Activated naive CD4-positive, alpha-beta T cell treated with anti-CD3 and anti-CD28 coated beads, Interleukin-2, amount 10 ng/mL, durations not matched to agents 7 days and 5 days (primary cell): ENCODE measurements around the gene INCA1.
"Not testable (repeated sequence)": the region's sequence is repeated elsewhere in the genome, so short reads cannot be mapped to it uniquely, and the experiment has no call there.

ENCODE experiments used
- CTCF ChIA-PET: fragments of 350-600 bp; sonication (Branson Sonifier 250); formaldehyde crosslinking; loops from one replicate; lab custom pipeline; 2021; ENCODE audit warnings: antibody characterized with exemption; lab: Charles Lee
- DNase-seq: peaks from one replicate; pipeline ENCODE4 v3.0.0-alpha.2; 2020
- H3K27ac Mint-ChIP-seq: one replicate; pipeline ENCODE4 v1.8.0; 2021; ENCODE audit warnings: mild to moderate bottlenecking, moderate library complexity, mixed read lengths
- H3K27me3 Mint-ChIP-seq: one replicate; pipeline ENCODE4 v1.8.0; 2021; ENCODE audit warnings: mild to moderate bottlenecking, mixed read lengths
- H3K36me3 Mint-ChIP-seq: one replicate; pipeline ENCODE4 v1.8.0; 2021; ENCODE audit warnings: mixed read lengths
- H3K4me1 Mint-ChIP-seq: one replicate; pipeline ENCODE4 v1.8.0; 2021; ENCODE audit warnings: mixed read lengths
- H3K4me3 Mint-ChIP-seq: one replicate; pipeline ENCODE4 v1.8.0; 2021; ENCODE audit warnings: mild to moderate bottlenecking, moderate library complexity, mixed read lengths
- H3K9me3 Mint-ChIP-seq: one replicate; pipeline ENCODE4 v1.8.0; 2021; ENCODE audit warnings: mixed read lengths

The INCA1 gene

GRCh38 chr17:4997302-4998026 lies at the start of gene INCA1, which contains the start of gene KIF1C:
TSS of gene INCA1 (minus strand) at chr17:4997522. CDS start at chr17:4994437, 3,085 bp downstream.
TSS of gene KIF1C (plus strand) at chr17:4997950. CDS start at chr17:5000247, 2,297 bp downstream.
- CTCF ChIA-PET, result interaction anchor here (1.0 kb wide), 1 partner anchor 10 kb away, joined by 4 read pairs; the partner anchor contains the start of gene CAMTA2
- peak; percentile 94 for DNase-seq
- H3K27ac Mint-ChIP-seq, result peak within 1 kb of the TSS; percentile 76

GRCh38 chr17:5045496-5045895 lies 48.2 kb upstream of the INCA1 start:
- Mint-ChIP-seq H3K36me3 (peaks cover 28% of the 10 kb centered on the region), H3K27me3 (no peaks in the 10 kb centered on the region), H3K4me1 (peaks cover 84% of the 10 kb centered on the region), H3K4me3 (no peak overlapping the region), H3K27ac (peak overlapping the region; percentile 82), H3K9me3 (peaks cover 2% of the 10 kb centered on the region)
- no peak for DNase-seq
- CTCF ChIA-PET, result interaction anchor here (0.9 to 2.2 kb wide), 2 partner anchors 14 to 16 kb away, joined by 4 to 9 read pairs; no protein-coding TSS in a partner anchor

More at GRCh38 chr17:4997302-4998026, at the start of gene INCA1, which contains the start of gene KIF1C:
- H3K27me3 Mint-ChIP-seq, result peaks cover 22% of the 10 kb centered on the region
- H3K4me1 Mint-ChIP-seq, result peaks cover 27% of the 10 kb centered on the region
- peaks cover 18% of the 10 kb centered on the region for H3K36me3 Mint-ChIP-seq
- no peaks in the 10 kb centered on the region for H3K9me3 Mint-ChIP-seq
- H3K4me3 Mint-ChIP-seq, result peak within 1 kb of the TSS; percentile 86

GRCh38 chr17:5044630-5045029 lies 47.3 kb upstream of the INCA1 start:
- H3K9me3 Mint-ChIP-seq, result peaks cover 2% of the 10 kb centered on the region
- H3K4me3 Mint-ChIP-seq, result no peak overlapping the region
- peaks cover 83% of the 10 kb centered on the region for H3K4me1 Mint-ChIP-seq
- H3K27ac Mint-ChIP-seq, result no peak overlapping the region
- no peaks in the 10 kb centered on the region for H3K27me3 Mint-ChIP-seq
- peaks cover 26% of the 10 kb centered on the region for H3K36me3 Mint-ChIP-seq
- DNase-seq, result no peak
- CTCF ChIA-PET, result interaction anchor here (0.9 to 2.2 kb wide), 2 partner anchors 13 to 17 kb away, joined by 4 to 9 read pairs; no protein-coding TSS in a partner anchor

- Mint-ChIP-seq H3K4me3 (peak overlapping the region; percentile 81), H3K36me3 (peaks cover 22% of the 10 kb centered on the region), H3K27ac (peak overlapping the region; percentile 93), H3K4me1 (peaks cover 73% of the 10 kb centered on the region), H3K27me3 (no peaks in the 10 kb centered on the region), H3K9me3 (peaks cover 2% of the 10 kb centered on the region)
- no peak for DNase-seq
- CTCF ChIA-PET, result interaction anchor here (0.7 to 2.2 kb wide), 2 partner anchors 12 to 26 kb away, joined by 3 to 9 read pairs; no protein-coding TSS in a partner anchor
Measured at GRCh38 chr17:5043524-5043923, 46.2 kb upstream of the INCA1 start.

GRCh38 chr17:5042157-5043022 lies 45.1 kb upstream of the INCA1 start:
- H3K27me3 Mint-ChIP-seq, result no peaks in the 10 kb centered on the region
- peak; percentile 63 for DNase-seq
- CTCF ChIA-PET, result interaction anchor here (1.5 kb wide), 1 partner anchor 12 kb away, joined by 4 read pairs; no protein-coding TSS in a partner anchor
- peaks cover 62% of the 10 kb centered on the region for H3K4me1 Mint-ChIP-seq
- peak overlapping the region; percentile 93 for H3K27ac Mint-ChIP-seq
- H3K9me3 Mint-ChIP-seq, result peaks cover 2% of the 10 kb centered on the region
- peaks cover 17% of the 10 kb centered on the region for H3K36me3 Mint-ChIP-seq
- peak overlapping the region; percentile 81 for H3K4me3 Mint-ChIP-seq

- Mint-ChIP-seq H3K27ac (no peak within 1 kb of the TSS), H3K4me3 (no peak within 1 kb of the TSS), H3K9me3 (no peaks in the 10 kb centered on the region), H3K36me3 (peaks cover 3% of the 10 kb centered on the region), H3K4me1 (peaks cover 33% of the 10 kb centered on the region), H3K27me3 (peaks cover 24% of the 10 kb centered on the region)
- CTCF ChIA-PET, result interaction anchor here (0.6 to 2.2 kb wide), 2 partner anchors 9 to 28 kb away, joined by 3 to 8 read pairs; no protein-coding TSS in a partner anchor
- DNase-seq, result no peak
Measured at GRCh38 chr17:5035315-5035714, 38.0 kb upstream of the INCA1 start, which contains the start of gene SLC52A1. TSS of gene SLC52A1 (minus strand) at chr17:5035426. CDS start at chr17:5034606, 820 bp downstream.

- peaks cover 2% of the 10 kb centered on the region for H3K36me3 Mint-ChIP-seq
- no peak overlapping the region for H3K27ac Mint-ChIP-seq
- peaks cover 31% of the 10 kb centered on the region for H3K4me1 Mint-ChIP-seq
- H3K27me3 Mint-ChIP-seq, result peaks cover 24% of the 10 kb centered on the region
- no peaks in the 10 kb centered on the region for H3K9me3 Mint-ChIP-seq
- CTCF ChIA-PET, result interaction anchor here (0.6 to 2.2 kb wide), 2 partner anchors 8 to 29 kb away, joined by 3 to 8 read pairs; no protein-coding TSS in a partner anchor
- H3K4me3 Mint-ChIP-seq, result no peak overlapping the region
- no peak for DNase-seq
Measured at GRCh38 chr17:5034651-5035050, 37.3 kb upstream of the INCA1 start.

GRCh38 chr17:5034063-5034462 lies 36.7 kb upstream of the INCA1 start:
- no peaks in the 10 kb centered on the region for H3K9me3 Mint-ChIP-seq

GRCh38 chr17:5033352-5034015 lies 36.2 kb upstream of the INCA1 start:
- Mint-ChIP-seq H3K27me3 (peaks cover 24% of the 10 kb centered on the region), H3K36me3 (peaks cover 2% of the 10 kb centered on the region), H3K9me3 (no peaks in the 10 kb centered on the region), H3K4me3 (no peak overlapping the region), H3K4me1 (peaks cover 31% of the 10 kb centered on the region), H3K27ac (no peak overlapping the region)
- CTCF ChIA-PET, result interaction anchor here (2.2 kb wide), 1 partner anchor 28 kb away, joined by 11 read pairs; no protein-coding TSS in a partner anchor
- no peak for DNase-seq

More at GRCh38 chr17:5034063-5034462, 36.7 kb upstream of the INCA1 start:
- Mint-ChIP-seq H3K36me3 (peaks cover 2% of the 10 kb centered on the region), H3K27ac (no peak overlapping the region), H3K27me3 (peaks cover 24% of the 10 kb centered on the region), H3K4me3 (no peak overlapping the region), H3K4me1 (peaks cover 31% of the 10 kb centered on the region)
- CTCF ChIA-PET, result interaction anchor here (2.2 kb wide), 1 partner anchor 29 kb away, joined by 8 read pairs; no protein-coding TSS in a partner anchor
- DNase-seq, result no peak

GRCh38 chr17:5032865-5033264 lies 35.5 kb upstream of the INCA1 start:
- H3K36me3 Mint-ChIP-seq, result peaks cover 2% of the 10 kb centered on the region
- H3K27ac Mint-ChIP-seq, result no peak overlapping the region
- no peaks in the 10 kb centered on the region for H3K9me3 Mint-ChIP-seq
- DNase-seq, result no peak
- no peak overlapping the region for H3K4me3 Mint-ChIP-seq
- peaks cover 24% of the 10 kb centered on the region for H3K27me3 Mint-ChIP-seq
- H3K4me1 Mint-ChIP-seq, result peaks cover 34% of the 10 kb centered on the region
- CTCF ChIA-PET, result interaction anchor here (2.2 kb wide), 1 partner anchor 28 kb away, joined by 11 read pairs; no protein-coding TSS in a partner anchor

- Mint-ChIP-seq H3K4me1 (peaks cover 34% of the 10 kb centered on the region), H3K27ac (peak overlapping the region; percentile 95), H3K9me3 (no peaks in the 10 kb centered on the region), H3K4me3 (peak overlapping the region; percentile 80), H3K36me3 (peaks cover 2% of the 10 kb centered on the region), H3K27me3 (peaks cover 24% of the 10 kb centered on the region)
- CTCF ChIA-PET, result interaction anchor here (0.6 to 2.2 kb wide), 12 partner anchors 9 to 163 kb away, joined by 3 to 11 read pairs (median 4); partner anchors contain the start of gene CAMTA2
- peak; percentile 90 for DNase-seq
Measured at GRCh38 chr17:5031365-5032082, 34.2 kb upstream of the INCA1 start.

GRCh38 chr17:5030168-5030567 lies 32.8 kb upstream of the INCA1 start:
- H3K27me3 Mint-ChIP-seq, result peaks cover 16% of the 10 kb centered on the region
- peak overlapping the region; percentile 95 for H3K27ac Mint-ChIP-seq
- not testable (repeated sequence) for H3K36me3 Mint-ChIP-seq, DNase-seq, H3K9me3 Mint-ChIP-seq
- peak overlapping the region; percentile 80 for H3K4me3 Mint-ChIP-seq
- peaks cover 34% of the 10 kb centered on the region for H3K4me1 Mint-ChIP-seq
- CTCF ChIA-PET, result interaction anchor here (0.9 to 2.1 kb wide), 13 partner anchors 8 to 59 kb away, joined by 3 to 21 read pairs (median 4); partner anchors contain the start of gene CAMTA2
